ENCODE data around the gene RABGAP1. TPM values are rescaled to one million over a fixed set of nuclear protein-coding genes. Genes with fewer than 3 reads are reported as not detected.
"Not testable (repeated sequence)": the region's sequence is repeated elsewhere in the genome, so short reads cannot be mapped to it uniquely, and the experiment has no call there.

RABGAP1 gene
- 10 to 100 TPM; 66.1 to 83.1 (median 73.4) TPM for total RNA-seq

- H3K27me3 ChIP-seq = no peaks in the 10 kb centered on the region
- WGBS, 2 donors = 0% methylated on average over 31 to 40 of the region's 54 CpGs
- TF ChIP-seq EP300 (IDR thresholded peaks at IDR 0.05) (peak in 1 of 2 donors; percentile 91), POLR2A (IDR thresholded peaks at IDR 0.05) (peak; percentile 56 to 83), CTCF (IDR thresholded peaks at IDR 0.05) (peak in 1 of 5 experiments; percentile 16)
- H3K4me1 ChIP-seq = peaks cover 0 to 48% (median 22%) of the 10 kb centered on the region in 4 donors
- H3K4me3 ChIP-seq = peak within 1 kb of the TSS; percentile 83 to 95 (median 94)
- H3K36me3 ChIP-seq = peaks cover 0 to 22% (median 0%) of the 10 kb centered on the region in 3 donors
- no peaks in the 10 kb centered on the region for H3K9me3 ChIP-seq
- DNase-seq (ENCODE audit: low spot score in 2 of 2) = peak; percentile 98 to 99
- peak within 1 kb of the TSS; percentile 80 to 96 (median 93) for H3K27ac ChIP-seq
Measured at GRCh38 chr9:122940749-122941581, at the start of gene RABGAP1. TSS of gene RABGAP1 (plus strand) at chr9:122941020. CDS start at chr9:122957060, 16,040 bp downstream.

GRCh38 chr9:122897969-122898368 is 42.9 kb upstream of the RABGAP1 start:
- no peaks in the 10 kb centered on the region for H3K27me3 ChIP-seq
- peaks cover 0 to 60% (median 12%) of the 10 kb centered on the region in 4 donors for H3K4me1 ChIP-seq
- no peak overlapping the region for H3K4me3 ChIP-seq
- TF ChIP-seq POLR2A (IDR thresholded peaks at IDR 0.05) = no peak
- TF ChIP-seq CTCF (IDR thresholded peaks at IDR 0.05) = no peak
- TF ChIP-seq EP300 (IDR thresholded peaks at IDR 0.05) = no peak
- H3K36me3 ChIP-seq = peaks cover 0 to 29% (median 7%) of the 10 kb centered on the region in 3 donors
- H3K27ac ChIP-seq = no peak overlapping the region
- 94 to 98% methylated on average over 1 of the region's 1 CpG for WGBS, 2 donors
- no peak for DNase-seq (ENCODE audit: low spot score in 2 of 2)
- H3K9me3 ChIP-seq = no peaks in the 10 kb centered on the region

DNA sequence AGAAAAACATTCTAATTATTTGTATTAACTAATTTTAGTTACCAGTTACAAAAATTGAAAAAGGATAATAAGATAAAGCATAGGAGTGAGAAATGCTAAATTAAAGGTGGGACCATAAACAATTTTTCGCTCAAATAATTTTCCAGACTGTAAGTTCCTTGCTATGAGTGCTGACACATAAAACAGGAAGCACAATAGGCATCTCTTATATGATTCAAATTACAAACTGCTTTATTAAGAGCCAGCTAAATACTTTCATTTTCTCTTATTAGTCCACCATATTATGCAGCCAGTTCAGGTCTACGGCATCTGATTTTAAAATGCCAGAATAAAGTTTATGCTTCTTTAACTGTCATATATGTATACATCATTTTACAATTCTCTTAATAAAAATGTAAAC is 40.0 kb upstream of the RABGAP1 start:
- no peak for DNase-seq (ENCODE audit: low spot score in 2 of 2)
- peaks cover 0 to 5% (median under 1%) of the 10 kb centered on the region in 3 donors for H3K36me3 ChIP-seq
- H3K27me3 ChIP-seq = no peaks in the 10 kb centered on the region
- TF ChIP-seq EP300 (IDR thresholded peaks at IDR 0.05) = no peak
- TF ChIP-seq POLR2A (IDR thresholded peaks at IDR 0.05) = no peak
- no peak for TF ChIP-seq CTCF (IDR thresholded peaks at IDR 0.05)
- peaks cover 0 to 78% (median 19%) of the 10 kb centered on the region in 4 donors for H3K4me1 ChIP-seq
- no peak overlapping the region for H3K4me3 ChIP-seq
- H3K9me3 ChIP-seq = no peaks in the 10 kb centered on the region
- WGBS, 2 donors = 36 to 39% methylated on average over 2 of the region's 2 CpGs
- no peak overlapping the region for H3K27ac ChIP-seq

GRCh38 chr9:122904466-122904822 is 36.4 kb upstream of the RABGAP1 start:
- no peak for DNase-seq (ENCODE audit: low spot score in 2 of 2)
- Histone ChIP-seq H3K27me3 (no peaks in the 10 kb centered on the region), H3K36me3 (no peaks in the 10 kb centered on the region), H3K9me3 (no peaks in the 10 kb centered on the region), H3K4me1 (peaks cover 0 to 52% (median 19%) of the 10 kb centered on the region in 4 donors), H3K4me3 (peak overlapping the region; percentile 62 to 99 (median 90)), H3K27ac (peak overlapping the region; percentile 90 to 99 (median 96))
- 0 to 1% methylated on average over 8 of the region's 8 CpGs for WGBS, 2 donors
- TF ChIP-seq POLR2A (IDR thresholded peaks at IDR 0.05) = no peak

GRCh38 chr9:122904823-122905710 is 35.8 kb upstream of the RABGAP1 start, which contains the start of gene RC3H2:
TSS of gene RC3H2 (minus strand) at chr9:122905359. CDS start at chr9:122897509, 7,850 bp downstream.
- H3K4me3 ChIP-seq = peak within 1 kb of the TSS; percentile 62 to 99 (median 90)
- peaks cover 0 to 6% (median 0%) of the 10 kb centered on the region in 3 donors for H3K36me3 ChIP-seq
- H3K27ac ChIP-seq = peak within 1 kb of the TSS; percentile 90 to 99 (median 96)
- peak; percentile 96 to 99 for DNase-seq (ENCODE audit: low spot score in 2 of 2)
- peaks cover 0 to 46% (median 19%) of the 10 kb centered on the region in 4 donors for H3K4me1 ChIP-seq
- peak; percentile 81 to 95 for TF ChIP-seq EP300 (IDR thresholded peaks at IDR 0.05)
- TF ChIP-seq CTCF (IDR thresholded peaks at IDR 0.05) = peak in 2 of 5 experiments; percentile 48 to 55
- TF ChIP-seq POLR2A (IDR thresholded peaks at IDR 0.05) = peak; percentile 86 to 95
- WGBS, 2 donors = 0 to 1% methylated on average over 38 of the region's 77 CpGs
- H3K9me3 ChIP-seq = no peaks in the 10 kb centered on the region
- no peaks in the 10 kb centered on the region for H3K27me3 ChIP-seq

DNA sequence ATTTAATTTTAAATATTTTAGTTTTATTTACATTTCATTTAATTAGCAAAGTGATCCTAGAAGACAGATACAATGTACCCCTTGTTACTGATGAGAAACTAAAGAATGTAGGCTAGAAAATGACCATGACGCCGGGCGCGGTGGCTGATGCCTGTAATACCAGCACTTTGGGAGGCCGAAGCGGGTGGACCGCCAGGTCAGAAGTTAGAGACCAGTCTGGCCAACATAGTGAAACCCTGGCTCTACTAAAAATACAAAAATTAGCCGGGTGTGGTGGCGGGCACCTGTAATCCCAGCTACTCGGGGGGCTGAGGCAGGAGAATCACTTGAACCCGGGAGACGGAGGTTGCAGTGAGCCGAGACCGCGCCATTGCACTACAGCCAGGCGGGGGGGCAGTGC is 34.7 kb upstream of the RABGAP1 start:
- not testable (repeated sequence) for DNase-seq (ENCODE audit: low spot score in 2 of 2); H3K27ac ChIP-seq; H3K4me3 ChIP-seq; H3K9me3 ChIP-seq; H3K27me3 ChIP-seq
- 95 to 97% methylated on average over 16 of the region's 16 CpGs for WGBS, 2 donors
- peaks cover 0 to 35% (median 13%) of the 10 kb centered on the region in 4 donors for H3K4me1 ChIP-seq
- H3K36me3 ChIP-seq = peaks cover 0 to 17% (median 0%) of the 10 kb centered on the region in 3 donors

All from tibial nerve (tissue), 4 donors.